ENCODE data around the gene ATP4B.

Gene ATP4B

GRCh38 chr13:113618455-113618854 lies 39.5 kb downstream of the ATP4B start:
- H3K79me2 ChIP-seq (ENCODE audit: insufficient read depth, low read length) = peaks cover 60% of the 10 kb centered on the region
- H3K9me2 ChIP-seq (ENCODE audit: low read depth, low read length) = no peaks in the 10 kb centered on the region

DNA sequence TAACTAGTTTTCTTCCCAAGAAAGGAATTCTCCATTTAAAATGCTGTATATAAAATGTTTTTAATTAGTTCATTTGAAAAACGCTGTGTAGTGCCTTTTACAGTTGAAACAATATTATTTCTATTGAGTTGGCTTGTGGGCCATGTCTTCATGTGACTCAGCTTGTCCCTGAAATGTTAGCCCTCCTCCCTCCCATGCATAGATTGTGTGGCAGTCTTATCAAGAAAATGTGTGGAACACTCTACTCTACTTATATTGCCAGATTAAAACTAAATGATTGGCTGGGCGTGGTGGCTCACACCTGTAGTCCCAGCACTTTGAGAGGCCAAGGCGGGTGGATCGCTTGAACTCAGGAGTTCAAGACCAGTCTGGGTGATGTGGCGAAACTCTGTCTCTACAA lies 40.0 kb downstream of the ATP4B start:
- peaks cover 64% of the 10 kb centered on the region for H3K79me2 ChIP-seq (ENCODE audit: insufficient read depth, low read length)
- no peaks in the 10 kb centered on the region for H3K9me2 ChIP-seq (ENCODE audit: low read depth, low read length)
- H3F3A ChIP-seq (ENCODE audit: insufficient read depth, low read length) = no peaks in the 10 kb centered on the region
- peaks cover 96% of the 10 kb centered on the region for H3K36me3 ChIP-seq (ENCODE audit: insufficient read depth, low read length)
- no peak overlapping the region for H3K4me3 ChIP-seq (ENCODE audit: low read depth, low read length, poor library complexity, severe bottlenecking)
- H3K4me2 ChIP-seq (ENCODE audit: low read length) = no peak overlapping the region
- no peaks in the 10 kb centered on the region for H3K27me3 ChIP-seq (ENCODE audit: insufficient read depth, low read length)
- TF ChIP-seq EZH2 (IDR thresholded peaks at IDR 0.05; ENCODE audit: borderline replicate concordance, low read length) (no peak), CTCF (IDR thresholded peaks at IDR 0.05; ENCODE audit: low read length) (no peak)
- H3K4me1 ChIP-seq (ENCODE audit: insufficient read depth, low read length, severe bottlenecking) = no peaks in the 10 kb centered on the region
- H3K27ac ChIP-seq (ENCODE audit: low read depth, low read length, poor library complexity, severe bottlenecking) = no peak overlapping the region
- no peaks in the 10 kb centered on the region for H4K20me1 ChIP-seq (ENCODE audit: insufficient read depth, low read length)
- H3K9ac ChIP-seq (ENCODE audit: low read length) = no peak overlapping the region
- no peak overlapping the region for H2AFZ ChIP-seq (ENCODE audit: low read length)
- no peaks in the 10 kb centered on the region for H3K9me3 ChIP-seq (ENCODE audit: low read length)

More at GRCh38 chr13:113618455-113618854, 39.5 kb downstream of the ATP4B start:
- no peaks in the 10 kb centered on the region for H4K20me1 ChIP-seq (ENCODE audit: insufficient read depth, low read length)
- H3K4me2 ChIP-seq (ENCODE audit: low read length) = no peak overlapping the region
- H3K27ac ChIP-seq (ENCODE audit: low read depth, low read length, poor library complexity, severe bottlenecking) = no peak overlapping the region
- H3F3A ChIP-seq (ENCODE audit: insufficient read depth, low read length) = no peaks in the 10 kb centered on the region
- H3K9ac ChIP-seq (ENCODE audit: low read length) = no peak overlapping the region
- TF ChIP-seq EZH2 (IDR thresholded peaks at IDR 0.05; ENCODE audit: borderline replicate concordance, low read length) (no peak), CTCF (IDR thresholded peaks at IDR 0.05; ENCODE audit: low read length) (no peak)
- no peaks in the 10 kb centered on the region for H3K27me3 ChIP-seq (ENCODE audit: insufficient read depth, low read length)
- no peak overlapping the region for H3K4me3 ChIP-seq (ENCODE audit: low read depth, low read length, poor library complexity, severe bottlenecking)
- H3K36me3 ChIP-seq (ENCODE audit: insufficient read depth, low read length) = peaks cover 96% of the 10 kb centered on the region
- H3K4me1 ChIP-seq (ENCODE audit: insufficient read depth, low read length, severe bottlenecking) = no peaks in the 10 kb centered on the region
- H3K9me3 ChIP-seq (ENCODE audit: low read length) = no peaks in the 10 kb centered on the region
- no peak overlapping the region for H2AFZ ChIP-seq (ENCODE audit: low read length)

GRCh38 chr13:113616991-113617749 lies 40.8 kb downstream of the ATP4B start:
- Histone ChIP-seq H3K9me3 (ENCODE audit: low read length) (no peaks in the 10 kb centered on the region), H3K36me3 (ENCODE audit: insufficient read depth, low read length) (peaks cover 96% of the 10 kb centered on the region), H3K4me2 (ENCODE audit: low read length) (no peak overlapping the region), H3K9me2 (ENCODE audit: low read depth, low read length) (no peaks in the 10 kb centered on the region), H3K27ac (ENCODE audit: low read depth, low read length, poor library complexity, severe bottlenecking) (no peak overlapping the region), H3K4me1 (ENCODE audit: insufficient read depth, low read length, severe bottlenecking) (no peaks in the 10 kb centered on the region), H3K79me2 (ENCODE audit: insufficient read depth, low read length) (peaks cover 71% of the 10 kb centered on the region), H3F3A (ENCODE audit: insufficient read depth, low read length) (no peaks in the 10 kb centered on the region), H2AFZ (ENCODE audit: low read length) (no peak overlapping the region), H3K27me3 (ENCODE audit: insufficient read depth, low read length) (no peaks in the 10 kb centered on the region), H4K20me1 (ENCODE audit: insufficient read depth, low read length) (no peaks in the 10 kb centered on the region), H3K4me3 (ENCODE audit: low read depth, low read length, poor library complexity, severe bottlenecking) (no peak overlapping the region), H3K9ac (ENCODE audit: low read length) (no peak overlapping the region)
- TF ChIP-seq EZH2 (IDR thresholded peaks at IDR 0.05; ENCODE audit: borderline replicate concordance, low read length) (no peak), CTCF (IDR thresholded peaks at IDR 0.05; ENCODE audit: low read length) (no peak)
